Measurements from ENCODE around the gene CARD11. TPM values are rescaled to one million over a fixed set of nuclear protein-coding genes. Genes with fewer than 3 reads are reported as not detected.

CARD11 gene
- polyA plus RNA-seq, 1 donor from 2014 or later = not detected

GRCh38 chr7:2999078-2999500 is 44.6 kb downstream of the CARD11 start:
- Histone ChIP-seq H3K9me2 (ENCODE audit: insufficient read depth, low read length) (no peaks in the 10 kb centered on the region), H3K4me3 (ENCODE audit: low read length) (no peak overlapping the region), H4K20me1 (ENCODE audit: insufficient read depth) (no peaks in the 10 kb centered on the region), H3K36me3 (ENCODE audit: insufficient read depth, low read length) (no peaks in the 10 kb centered on the region), H3F3A (ENCODE audit: insufficient read depth, low read length, poor library complexity, severe bottlenecking) (no peaks in the 10 kb centered on the region), H3K27me3 (ENCODE audit: insufficient read depth, low read depth, low read length) (no peaks in the 10 kb centered on the region), H3K27ac (ENCODE audit: low read length) (no peak overlapping the region), H3K9me3 (ENCODE audit: low read length) (no peaks in the 10 kb centered on the region), H3K9ac (ENCODE audit: low read length) (no peak overlapping the region), H3K79me2 (replicated peaks; ENCODE audit: insufficient read depth, low read length) (no peaks in the 10 kb centered on the region), H3K4me2 (ENCODE audit: low read length) (no peak overlapping the region), H2AFZ (ENCODE audit: low read depth, low read length) (no peak overlapping the region)
- TF ChIP-seq MXI1 (conservative IDR thresholded peaks at IDR 0.05; ENCODE audit: poor library complexity, severe bottlenecking) (no peak), REST (IDR thresholded peaks at IDR 0.05; ENCODE audit: borderline replicate concordance) (no peak), CTCF (IDR thresholded peaks at IDR 0.05; ENCODE audit: poor library complexity, severe bottlenecking) (no peak), TAF1 (IDR thresholded peaks at IDR 0.05; ENCODE audit: low read depth) (no peak), EZH2 (IDR thresholded peaks at IDR 0.05; ENCODE audit: borderline replicate concordance, insufficient read depth, low read length, poor library complexity, severe bottlenecking) (no peak), POLR2AphosphoS5 (IDR thresholded peaks at IDR 0.05) (no peak), RAD21 (conservative IDR thresholded peaks at IDR 0.05) (no peak), SMC3 (conservative IDR thresholded peaks at IDR 0.05; ENCODE audit: poor library complexity) (no peak), EP300 (conservative IDR thresholded peaks at IDR 0.05; ENCODE audit: poor library complexity, severe bottlenecking) (no peak)

GRCh38 chr7:2997014-2997413 is 46.7 kb downstream of the CARD11 start:
- Histone ChIP-seq H4K20me1 (ENCODE audit: insufficient read depth) (no peaks in the 10 kb centered on the region), H3F3A (ENCODE audit: insufficient read depth, low read length, poor library complexity, severe bottlenecking) (no peaks in the 10 kb centered on the region), H3K36me3 (ENCODE audit: insufficient read depth, low read length) (no peaks in the 10 kb centered on the region), H3K9me2 (ENCODE audit: insufficient read depth, low read length) (no peaks in the 10 kb centered on the region), H3K9ac (ENCODE audit: low read length) (no peak overlapping the region), H2AFZ (ENCODE audit: low read depth, low read length) (no peak overlapping the region), H3K27me3 (ENCODE audit: insufficient read depth, low read depth, low read length) (no peaks in the 10 kb centered on the region), H3K9me3 (ENCODE audit: low read length) (no peaks in the 10 kb centered on the region), H3K4me3 (ENCODE audit: low read length) (no peak overlapping the region), H3K79me2 (replicated peaks; ENCODE audit: insufficient read depth, low read length) (no peaks in the 10 kb centered on the region), H3K4me2 (ENCODE audit: low read length) (no peak overlapping the region), H3K27ac (ENCODE audit: low read length) (no peak overlapping the region)
- TF ChIP-seq REST (IDR thresholded peaks at IDR 0.05; ENCODE audit: borderline replicate concordance) (no peak), EZH2 (IDR thresholded peaks at IDR 0.05; ENCODE audit: borderline replicate concordance, insufficient read depth, low read length, poor library complexity, severe bottlenecking) (no peak), MXI1 (conservative IDR thresholded peaks at IDR 0.05; ENCODE audit: poor library complexity, severe bottlenecking) (no peak), TAF1 (IDR thresholded peaks at IDR 0.05; ENCODE audit: low read depth) (no peak)
